GM08714 (cell line): ENCODE measurements around the gene EFHC2.

Experiments used
- H3K4me3 ChIP-seq: fragments of 200-500 bp; sonication (Bioruptor generic); 2 replicates; pipeline ENCODE4 v1.5.1; 2014; ENCODE audit warnings: mild to moderate bottlenecking, low read length, inconsistent platforms
- ZNF274 ChIP-seq: IDR thresholded peaks from 2 replicates; pipeline ENCODE4 v1.6.1; 2012; ENCODE audit warnings: mild to moderate bottlenecking, low read depth, low read length

The EFHC2 gene

DNA sequence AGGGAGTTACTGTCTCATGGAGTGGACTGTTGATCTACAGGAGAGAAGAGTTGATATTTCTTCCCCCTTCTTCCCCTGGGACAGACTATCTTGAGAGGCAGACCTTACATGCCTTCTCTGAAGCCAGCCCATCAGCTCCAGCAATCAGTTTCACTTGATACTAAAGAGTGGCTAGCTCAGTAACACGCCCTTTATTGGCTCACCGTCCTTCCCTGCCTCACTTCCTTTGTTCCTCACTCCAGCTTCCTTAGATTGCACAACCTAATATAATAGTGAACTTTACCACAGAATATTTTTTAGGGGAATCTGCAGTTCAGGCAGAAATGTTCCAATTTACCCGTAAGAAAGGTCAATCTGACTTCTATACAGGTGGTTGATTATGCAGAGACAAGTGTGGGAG, 242.2 kb downstream of the EFHC2 start:
- no peak for TF ChIP-seq ZNF274
- H3K4me3 ChIP-seq = no peak overlapping the region

DNA sequence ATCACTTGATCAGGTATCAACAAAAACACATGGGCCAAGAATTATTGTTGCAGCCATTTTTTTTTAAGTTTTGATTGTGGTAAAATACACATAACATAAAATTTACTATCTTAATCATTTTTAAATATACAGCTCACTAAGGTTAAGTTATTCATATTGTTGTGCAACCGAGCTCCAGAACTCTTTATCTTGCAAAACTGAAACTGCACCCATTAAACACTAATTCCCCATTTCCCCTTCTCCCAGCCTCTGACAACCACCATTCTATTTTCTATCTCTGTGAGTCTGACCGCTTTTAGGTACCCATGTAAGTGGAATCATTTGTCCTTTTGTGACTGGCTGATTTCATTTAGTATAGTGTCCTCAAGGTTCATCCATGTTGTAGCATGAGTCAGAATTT, 244.1 kb downstream of the EFHC2 start:
- no peak overlapping the region for H3K4me3 ChIP-seq
- no peak for TF ChIP-seq ZNF274
